Measurements from ENCODE around the gene TMEM219.
"Not testable (repeated sequence)": the region's sequence is repeated elsewhere in the genome, so short reads cannot be mapped to it uniquely, and the experiment has no call there.

TMEM219 gene

DNA sequence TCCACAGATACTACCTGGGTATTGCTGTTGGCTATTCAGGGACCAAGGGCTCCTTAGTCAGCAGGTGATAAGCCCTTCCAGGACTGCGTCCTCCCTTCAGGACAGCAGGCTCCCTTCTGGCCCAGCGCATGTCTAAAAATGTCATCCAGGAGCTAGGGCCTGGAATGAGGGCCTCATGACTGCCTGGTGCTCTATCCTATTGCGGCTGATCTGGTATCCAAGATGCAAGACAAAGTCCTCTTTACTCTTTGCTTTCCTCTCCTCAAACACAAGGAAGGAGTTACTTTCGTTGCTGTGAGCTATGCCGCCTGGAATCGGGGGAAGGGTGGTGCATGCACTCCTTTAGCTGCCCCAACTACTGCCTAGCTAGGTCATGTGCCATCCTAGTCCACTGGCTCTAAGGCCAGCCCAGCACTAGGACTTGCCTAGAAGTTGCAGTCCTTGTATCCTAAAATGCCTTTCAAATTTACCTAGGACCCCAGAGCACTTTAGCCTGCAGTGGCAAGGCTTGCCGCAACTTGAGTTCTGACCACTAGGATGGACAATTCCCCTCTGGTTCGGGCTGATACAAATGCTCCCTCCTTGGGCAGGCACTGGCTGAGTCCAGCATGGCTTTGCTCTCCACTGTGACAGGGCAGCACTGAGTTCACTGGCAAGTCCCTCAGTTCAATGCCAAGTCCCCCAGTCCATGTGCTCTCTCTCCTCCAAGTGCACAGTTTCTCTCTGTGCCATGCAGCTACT is 10.1 kb upstream of the TMEM219 start:
- no peak for DNase-seq

DNA sequence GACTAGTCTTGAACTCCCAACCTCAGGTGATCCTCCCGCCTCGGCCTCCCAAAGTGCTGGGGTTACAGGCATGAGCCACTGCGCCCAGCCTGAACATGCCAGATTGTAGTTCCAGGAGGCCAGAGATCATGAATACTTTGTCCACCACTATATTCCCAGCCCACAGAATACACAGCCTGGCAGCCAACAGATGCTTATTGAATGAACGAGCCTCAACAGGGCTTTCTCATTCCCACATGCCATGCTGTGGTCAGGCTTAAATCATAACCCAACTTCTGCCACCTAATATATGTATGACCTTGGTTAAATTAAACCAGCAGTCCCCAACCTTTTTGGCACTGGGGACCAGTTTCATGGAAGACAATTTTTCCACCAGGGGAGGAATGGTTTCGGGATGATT is 3.1 kb upstream of the TMEM219 start:
- no peak for DNase-seq

- DNase-seq, result no peak
Measured at GRCh38 chr16:29959293-29959692, 2.6 kb upstream of the TMEM219 start.

DNA sequence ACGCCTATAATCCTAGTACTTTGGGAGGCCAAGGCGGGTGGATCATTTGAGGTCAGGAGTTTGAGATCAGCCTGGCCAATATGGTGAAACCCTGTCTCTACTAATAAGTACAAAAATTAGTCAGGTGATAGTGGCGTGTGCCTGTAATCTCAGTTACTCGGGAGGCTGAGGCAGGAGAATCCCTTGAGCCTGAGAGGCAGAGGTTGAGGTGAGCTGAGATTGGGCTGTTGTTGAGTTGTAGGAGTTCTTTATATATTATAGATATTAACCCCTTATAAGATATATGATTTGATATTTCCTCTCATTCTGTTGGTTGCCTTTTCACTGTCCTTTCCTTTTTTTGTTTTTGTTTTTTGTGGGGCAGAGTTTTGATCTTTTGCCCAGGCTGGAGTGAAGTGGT is 2.1 kb upstream of the TMEM219 start:
- not testable (repeated sequence) for DNase-seq

DNA sequence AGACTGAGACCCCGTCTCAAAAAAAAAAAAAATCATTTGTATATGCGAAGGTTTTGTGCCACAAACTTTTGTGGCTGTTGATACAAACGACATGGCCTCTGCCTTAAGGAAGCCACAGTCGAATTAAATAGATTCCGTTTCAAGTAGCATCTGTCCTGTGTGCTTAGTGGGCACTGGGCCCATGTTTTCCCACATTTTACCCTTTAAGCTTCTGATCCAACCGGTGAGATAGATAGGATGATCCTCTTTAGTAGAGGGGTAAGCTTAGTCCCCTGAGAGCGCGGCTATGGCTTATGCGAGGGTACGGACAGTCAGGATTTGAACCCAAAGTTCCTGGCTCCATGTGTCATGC is 776 bp upstream of the TMEM219 start:
- no peak for DNase-seq

DNA sequence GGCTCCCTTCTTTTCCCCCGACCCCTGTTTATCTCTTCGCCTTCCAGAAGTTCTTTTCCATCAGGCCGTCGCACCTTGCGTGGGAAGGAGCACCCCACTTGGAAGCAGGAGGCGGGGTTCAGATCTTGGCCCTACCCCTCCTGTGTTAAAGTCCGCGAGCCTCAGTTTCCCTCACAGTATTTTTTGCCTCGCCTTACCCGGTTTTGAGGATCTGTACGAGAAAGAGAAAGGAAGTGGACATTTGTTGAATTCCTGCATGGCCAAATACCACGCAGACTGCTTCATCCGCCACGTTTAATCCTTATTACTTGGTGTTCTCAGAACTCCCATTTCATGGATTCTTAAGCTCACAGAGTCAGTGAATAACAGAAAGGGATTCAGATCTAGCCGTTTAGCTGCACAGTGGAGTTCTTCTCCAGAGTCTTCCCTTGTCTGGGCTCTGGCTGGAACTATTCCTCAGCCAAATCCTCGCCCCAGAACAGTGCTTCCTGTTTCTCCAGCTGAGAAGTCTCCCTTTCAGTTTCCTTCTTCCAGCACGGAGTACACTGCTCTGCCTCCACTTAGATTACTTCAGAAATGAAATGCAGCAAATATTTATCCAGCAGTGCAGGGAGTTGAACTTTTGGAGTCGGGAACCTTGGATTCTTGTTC is 590 bp downstream of the TMEM219 start:
- DNase-seq, result no peak

- no peak for DNase-seq
Measured at GRCh38 chr16:29963021-29963743, 1.3 kb downstream of the TMEM219 start.

- DNase-seq, result no peak
Measured at GRCh38 chr16:29968205-29968604, 6.3 kb downstream of the TMEM219 start.

DNA sequence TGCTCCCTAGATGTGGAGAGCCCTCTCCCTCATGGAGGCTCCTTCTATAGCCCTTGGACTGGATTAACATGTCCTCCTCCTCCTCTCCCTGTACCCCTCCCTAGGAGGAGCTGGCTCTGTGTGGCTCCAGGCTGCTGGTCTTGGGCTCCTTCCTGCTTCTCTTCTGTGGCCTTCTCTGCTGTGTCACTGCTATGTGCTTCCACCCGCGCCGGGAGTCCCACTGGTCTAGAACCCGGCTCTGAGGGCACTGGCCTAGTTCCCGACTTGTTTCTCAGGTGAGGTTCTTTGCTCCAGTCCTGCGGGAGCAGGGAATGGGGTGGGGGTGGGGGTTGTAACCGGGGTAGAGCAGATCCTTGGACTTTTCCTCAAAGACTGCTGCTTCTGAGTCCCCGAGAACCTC is 9.4 kb downstream of the TMEM219 start:
- DNase-seq, result no peak

- no peak for DNase-seq
Measured at GRCh38 chr16:29972500-29972899, 10.6 kb downstream of the TMEM219 start.

- DNase-seq, result no peak
Measured at GRCh38 chr16:29972992-29973383, 11.1 kb downstream of the TMEM219 start.

GRCh38 chr16:29973384-29974246 is 11.7 kb downstream of the TMEM219 start, which contains the start of gene TAOK2:
Gene TAOK2, plus strand, starts transcription at chr16:29973868. Its CDS starts 3,905 bp downstream, at chr16:29977773.
- DNase-seq, result peak; percentile 98

DNA sequence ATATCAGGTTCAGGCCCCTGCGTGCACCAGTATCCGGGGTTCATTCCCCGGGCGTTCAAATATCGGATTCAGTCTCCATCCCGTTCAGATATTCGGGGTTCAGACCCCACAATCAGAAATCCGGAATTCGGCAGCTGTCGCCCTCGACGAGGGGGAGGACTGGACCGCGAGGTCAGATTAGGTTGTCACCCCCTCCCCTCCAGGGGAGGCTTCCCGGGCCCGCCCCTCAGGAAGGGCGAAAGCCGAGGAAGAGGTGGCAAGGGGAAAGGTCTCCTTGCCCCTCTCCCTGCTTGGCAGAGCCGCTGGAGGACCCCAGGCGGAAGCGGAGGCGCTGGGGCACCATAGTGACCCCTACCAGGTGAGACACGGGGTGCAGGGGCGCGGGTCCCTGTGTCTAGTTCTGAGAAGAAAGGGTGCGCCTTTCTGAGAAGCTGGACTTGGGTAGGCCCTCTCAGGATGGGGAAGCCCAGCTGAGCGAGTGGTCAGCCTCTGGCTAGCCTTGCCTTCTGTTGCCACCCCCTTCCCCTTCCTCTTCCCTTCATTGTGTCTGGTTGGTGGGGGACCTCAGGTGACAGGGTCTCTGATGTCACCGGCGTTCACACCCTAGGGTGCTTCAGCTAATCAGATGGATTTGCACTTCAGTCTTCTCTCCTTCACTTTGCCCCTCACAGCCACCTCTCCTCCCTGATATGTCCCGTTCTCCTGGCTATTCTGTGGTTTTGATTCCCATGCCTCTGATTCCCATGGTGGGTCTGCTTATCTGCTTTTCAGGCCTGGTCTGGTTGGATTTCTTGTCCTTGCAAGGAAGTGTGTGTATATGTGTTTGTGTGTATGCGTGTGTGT is 12.6 kb downstream of the TMEM219 start:
- peak; percentile 27 for DNase-seq

DNA sequence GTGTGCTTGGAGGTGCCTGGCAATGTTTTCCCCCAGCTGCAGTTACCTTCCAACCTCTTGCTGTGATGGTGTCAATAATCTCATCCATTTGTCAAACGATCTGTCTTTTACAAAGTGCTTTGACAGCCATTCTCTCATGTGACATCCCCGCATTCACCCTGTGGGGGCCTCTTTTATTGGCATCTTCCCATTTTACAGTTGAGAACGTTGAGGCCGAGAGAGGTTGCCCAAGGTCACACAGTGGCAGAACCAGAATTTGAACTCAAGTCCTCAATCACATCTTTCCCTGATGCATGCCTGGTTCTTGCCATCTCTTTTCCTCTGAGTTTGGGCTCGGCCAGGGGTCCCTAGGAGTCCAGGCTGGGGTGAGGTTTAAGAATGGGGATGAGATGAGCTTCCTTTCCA is 13.3 kb downstream of the TMEM219 start:
- no peak for DNase-seq

DNA sequence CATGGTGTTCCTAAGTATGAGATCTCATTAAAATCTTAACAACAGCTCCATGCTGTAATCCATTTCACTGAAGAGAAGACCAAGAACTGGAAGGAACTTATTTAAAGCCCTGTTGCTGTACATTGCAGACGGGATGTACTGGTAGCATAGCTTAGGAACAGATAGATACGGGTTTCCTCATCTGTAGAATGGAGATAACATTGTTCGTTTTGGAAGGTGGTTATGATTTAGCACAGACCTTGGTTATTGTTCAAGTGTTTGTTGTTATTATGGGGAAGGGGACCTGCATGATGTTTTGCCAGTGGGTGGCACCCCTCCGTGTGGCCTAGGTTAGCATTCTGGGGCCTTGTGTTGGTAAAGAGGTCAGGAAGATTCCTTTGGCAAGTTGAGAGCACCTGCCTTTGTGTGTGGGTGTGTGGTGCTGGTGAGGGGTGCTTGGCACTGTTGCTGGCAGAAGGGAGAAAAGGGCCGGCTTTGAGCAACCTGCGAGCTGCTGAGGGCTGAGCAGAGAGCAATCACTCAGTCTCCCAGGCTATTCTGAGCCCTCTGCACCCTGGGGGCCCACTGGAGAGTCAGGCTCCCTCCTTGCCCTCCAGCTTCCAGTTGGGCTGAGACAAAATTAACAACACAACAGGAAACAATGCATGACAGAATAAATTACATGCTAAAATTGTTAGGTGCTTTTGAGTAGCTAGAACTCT is 14.1 kb downstream of the TMEM219 start:
- DNase-seq, result no peak

DNA sequence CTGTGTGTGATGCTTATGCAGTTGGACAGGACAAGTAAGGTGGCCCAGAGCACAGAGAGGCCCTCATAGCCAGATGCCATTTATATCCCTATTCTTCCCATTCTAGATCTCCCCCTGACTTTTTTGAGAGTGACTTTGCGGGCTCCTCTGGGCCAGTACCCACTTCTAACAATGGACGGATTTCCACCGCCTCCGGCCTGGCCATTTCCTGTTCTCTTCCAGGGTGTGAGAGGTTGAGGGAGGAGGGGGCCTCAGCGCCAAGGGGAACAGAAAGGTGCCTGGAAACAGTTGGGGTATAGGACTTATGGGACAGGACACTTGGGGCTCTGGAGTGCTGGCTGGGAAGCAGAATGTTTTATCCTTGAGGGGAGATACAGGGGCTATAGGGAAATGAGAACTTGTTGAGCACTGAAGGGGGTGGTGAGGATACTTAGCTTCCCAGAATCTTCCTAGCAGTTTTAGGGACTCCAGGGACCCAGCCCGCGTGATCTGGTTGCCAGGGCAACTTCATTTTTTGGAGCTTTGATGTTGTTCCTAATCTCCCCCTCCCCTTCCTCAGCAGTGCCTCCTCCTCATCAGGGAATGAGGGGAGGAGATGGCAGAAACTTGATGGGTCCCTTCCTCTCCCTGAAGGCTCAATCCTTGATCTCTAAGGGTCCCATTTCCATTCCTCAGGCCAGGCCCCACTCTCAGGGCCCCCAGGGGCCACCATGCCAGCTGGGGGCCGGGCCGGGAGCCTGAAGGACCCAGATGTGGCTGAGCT is 15.4 kb downstream of the TMEM219 start:
- no peak for DNase-seq

DNA sequence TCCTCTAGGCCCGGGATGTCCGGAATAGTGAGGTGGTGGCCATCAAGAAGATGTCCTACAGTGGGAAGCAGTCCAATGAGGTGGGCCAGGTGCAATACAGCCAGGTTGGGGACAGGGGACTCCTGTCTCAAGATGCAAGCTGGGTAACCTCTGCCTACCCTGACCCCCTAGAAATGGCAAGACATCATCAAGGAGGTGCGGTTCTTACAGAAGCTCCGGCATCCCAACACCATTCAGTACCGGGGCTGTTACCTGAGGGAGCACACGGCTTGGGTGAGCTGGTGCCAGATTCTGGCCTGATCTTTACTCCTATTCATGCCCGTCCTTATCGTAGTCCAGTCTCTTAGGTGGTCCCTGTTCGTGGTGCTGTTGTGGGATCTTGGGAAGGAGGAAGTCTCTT is 16.2 kb downstream of the TMEM219 start:
- DNase-seq, result no peak

GRCh38 chr16:29978564-29979270 is 16.8 kb downstream of the TMEM219 start:
- no peak for DNase-seq

DNA sequence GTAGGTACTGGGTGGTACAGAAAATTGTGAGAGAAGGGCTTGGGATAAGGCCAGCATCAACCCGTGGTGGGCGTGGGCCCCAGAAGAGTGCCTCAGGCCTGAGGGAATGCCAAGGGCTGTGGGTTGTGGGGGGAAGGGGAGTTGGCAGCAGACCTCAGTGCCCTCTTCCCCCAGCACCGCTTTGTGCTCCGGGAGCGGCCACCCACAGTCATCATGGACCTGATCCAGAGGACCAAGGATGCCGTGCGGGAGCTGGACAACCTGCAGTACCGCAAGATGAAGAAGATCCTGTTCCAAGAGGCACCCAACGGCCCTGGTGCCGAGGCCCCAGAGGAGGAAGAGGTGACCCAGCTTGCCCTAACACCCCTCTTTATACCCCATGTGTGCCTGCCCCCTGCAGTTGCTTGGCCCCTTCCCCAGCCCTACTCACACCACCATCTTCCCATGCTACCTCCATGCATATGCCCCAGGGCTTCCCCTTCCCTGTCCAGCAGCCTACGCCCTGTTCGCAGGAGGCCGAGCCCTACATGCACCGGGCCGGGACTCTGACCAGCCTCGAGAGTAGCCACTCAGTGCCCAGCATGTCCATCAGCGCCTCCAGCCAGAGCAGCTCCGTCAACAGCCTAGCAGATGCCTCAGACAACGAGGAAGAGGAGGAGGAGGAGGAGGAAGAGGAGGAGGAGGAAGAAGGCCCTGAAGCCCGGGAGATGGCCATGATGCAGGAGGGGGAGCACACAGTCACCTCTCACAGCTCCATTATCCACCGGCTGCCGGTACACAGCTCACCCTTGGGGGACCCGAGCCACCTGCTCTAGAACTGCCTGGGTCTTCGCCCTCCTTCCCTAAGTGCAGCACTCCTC is 20.9 kb downstream of the TMEM219 start:
- DNase-seq, result no peak

All from stimulated activated CD4-positive, alpha-beta T cell treated with anti-CD3 and anti-CD28 coated beads, Interleukin-15, amount 100 ng/mL, for 24 hours (primary cell).